Hippocampal formation (tissue), 2 donors: ENCODE results near the gene DGLUCY.
"Not testable (repeated sequence)": the region's sequence is repeated elsewhere in the genome, so short reads cannot be mapped to it uniquely, and the experiment has no call there.

Experiments
- DNase-seq, 2 donors: peaks; one replicate each; lab custom pipeline; 2025; lab: John Stamatoyannopoulos, UW

Gene DGLUCY

DNA sequence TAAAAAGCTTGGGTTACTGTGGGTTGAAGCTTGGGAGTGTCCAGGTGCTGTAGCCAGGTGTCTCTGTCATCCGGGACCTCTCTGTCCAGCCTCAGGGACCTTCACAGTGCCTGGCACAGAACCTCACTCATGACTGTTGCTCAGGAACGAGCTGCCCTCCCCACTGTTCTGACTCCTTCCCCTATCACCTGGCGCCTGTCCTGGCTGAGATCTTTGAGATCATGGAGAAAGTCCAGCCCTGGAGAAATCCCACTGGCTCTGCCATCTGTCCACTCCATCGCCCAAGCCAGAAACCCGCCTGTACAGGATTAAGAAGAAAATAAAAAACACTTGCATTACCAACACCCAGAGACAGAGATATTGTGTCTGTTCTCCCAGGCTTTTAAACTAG, 53.5 kb downstream of the DGLUCY start:
- DNase-seq, result no peak

DNA sequence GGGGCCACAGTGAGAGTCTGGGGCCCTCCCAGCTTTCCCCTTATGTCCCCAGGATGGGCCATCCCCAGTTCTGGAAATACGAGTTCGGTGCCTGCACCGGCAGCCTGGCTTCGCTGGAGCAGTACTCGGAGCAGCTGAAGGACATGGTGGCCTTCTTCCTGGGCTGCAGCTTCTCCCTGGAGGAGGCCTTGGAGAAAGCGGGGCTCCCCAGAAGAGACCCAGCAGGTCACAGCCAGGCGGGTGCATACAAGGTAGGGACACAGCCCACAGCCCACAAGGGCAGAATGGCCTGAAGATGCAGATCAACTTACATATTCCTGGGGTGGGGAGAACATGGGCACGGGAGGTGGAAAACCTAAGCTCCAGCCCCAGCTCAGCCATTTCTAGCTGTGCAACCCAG, 56.1 kb downstream of the DGLUCY start:
- DNase-seq, result no peak

DNA sequence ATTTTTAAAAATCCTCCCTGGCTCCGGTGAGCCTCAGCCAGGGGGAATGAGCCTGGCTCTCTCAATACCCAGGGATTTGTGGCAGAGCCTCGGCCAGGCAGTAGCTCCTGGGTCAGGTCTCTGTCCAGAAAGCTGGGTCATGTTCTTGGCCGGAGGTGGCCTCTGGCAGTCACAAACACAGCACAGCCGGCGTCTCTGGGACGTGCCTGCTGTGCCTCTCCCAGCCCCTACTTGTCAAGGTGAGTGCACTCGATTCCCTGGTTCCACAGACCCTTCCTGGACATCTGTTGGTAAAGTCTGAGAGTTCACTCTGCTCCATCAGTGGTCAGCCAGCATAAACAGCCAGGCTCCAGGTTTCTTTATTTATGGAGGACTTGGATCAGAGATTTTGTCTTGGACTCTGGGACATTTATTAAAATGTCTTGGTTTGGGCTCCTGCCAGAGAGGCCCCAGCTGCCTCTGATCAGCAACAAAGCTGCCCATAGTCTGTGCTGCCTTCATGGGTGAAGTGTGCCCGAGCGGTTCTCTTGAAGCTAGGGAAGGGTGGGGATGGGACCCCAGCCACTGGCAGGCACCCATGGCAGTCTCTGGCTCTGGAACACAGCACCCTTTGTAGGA, 56.7 kb downstream of the DGLUCY start:
- DNase-seq, result peak in 1 of 2 donors; percentile 42

DNA sequence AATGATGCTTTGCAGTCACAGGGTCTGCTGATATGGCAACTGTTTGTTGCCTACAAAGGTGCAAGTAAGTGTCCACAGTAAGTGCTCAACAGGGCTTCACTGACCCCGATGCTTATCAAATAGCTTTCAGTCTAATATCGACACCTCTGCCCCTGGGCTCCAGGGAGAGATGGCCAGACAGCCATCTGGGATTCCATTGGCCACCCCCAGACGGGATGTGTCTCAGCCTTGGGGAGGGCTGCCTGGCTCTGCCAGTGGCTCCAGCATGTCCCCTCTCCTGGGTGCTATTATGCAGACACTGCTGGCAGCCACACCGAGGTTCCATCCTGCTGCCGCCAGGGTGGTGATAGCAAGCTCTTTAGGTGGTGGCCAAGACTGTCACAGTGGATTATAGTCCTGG, 57.4 kb downstream of the DGLUCY start:
- DNase-seq, result no peak

DNA sequence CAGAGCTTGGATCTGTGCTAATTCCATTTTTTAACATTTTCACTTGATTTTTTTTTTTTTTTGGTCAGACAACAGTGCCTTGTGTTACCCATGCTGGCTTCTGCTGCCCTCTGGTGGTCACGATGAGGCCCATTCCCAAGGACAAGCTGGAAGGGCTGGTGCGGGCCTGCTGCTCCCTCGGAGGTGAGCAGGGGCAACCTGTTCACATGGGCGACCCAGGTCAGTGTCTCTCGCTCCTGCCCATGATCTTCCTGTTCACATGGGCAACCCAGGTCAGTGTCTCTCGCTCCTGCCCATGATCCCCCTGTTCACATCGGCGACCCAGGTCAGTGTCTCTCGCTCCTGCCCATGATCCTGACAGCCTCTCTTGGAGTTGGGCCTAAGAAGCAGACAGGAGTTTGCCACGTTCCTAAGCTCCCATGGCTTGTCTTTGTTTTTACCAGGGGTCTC, 59.4 kb downstream of the DGLUCY start:
- peak; percentile 52 to 53 for DNase-seq

DNA sequence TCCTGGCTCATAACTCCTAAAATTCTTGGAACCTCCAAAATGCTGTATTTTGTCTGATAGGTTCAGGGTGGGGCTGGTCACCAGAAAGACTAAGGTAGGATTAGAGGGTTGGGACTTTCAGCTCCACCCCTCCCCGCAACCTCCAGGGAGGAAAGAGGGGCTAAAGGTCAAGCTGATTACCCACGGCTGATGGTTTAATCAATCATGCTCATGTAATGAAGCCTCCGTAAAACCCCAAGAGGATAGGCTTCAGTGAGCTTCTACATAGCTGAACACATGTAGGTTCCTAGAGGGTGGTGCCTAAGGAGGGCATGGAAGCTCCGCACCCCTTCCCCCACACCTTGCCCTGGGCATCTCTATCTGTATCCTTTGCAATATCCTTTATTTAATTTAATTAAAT, 60.0 kb downstream of the DGLUCY start:
- DNase-seq, result no peak

DNA sequence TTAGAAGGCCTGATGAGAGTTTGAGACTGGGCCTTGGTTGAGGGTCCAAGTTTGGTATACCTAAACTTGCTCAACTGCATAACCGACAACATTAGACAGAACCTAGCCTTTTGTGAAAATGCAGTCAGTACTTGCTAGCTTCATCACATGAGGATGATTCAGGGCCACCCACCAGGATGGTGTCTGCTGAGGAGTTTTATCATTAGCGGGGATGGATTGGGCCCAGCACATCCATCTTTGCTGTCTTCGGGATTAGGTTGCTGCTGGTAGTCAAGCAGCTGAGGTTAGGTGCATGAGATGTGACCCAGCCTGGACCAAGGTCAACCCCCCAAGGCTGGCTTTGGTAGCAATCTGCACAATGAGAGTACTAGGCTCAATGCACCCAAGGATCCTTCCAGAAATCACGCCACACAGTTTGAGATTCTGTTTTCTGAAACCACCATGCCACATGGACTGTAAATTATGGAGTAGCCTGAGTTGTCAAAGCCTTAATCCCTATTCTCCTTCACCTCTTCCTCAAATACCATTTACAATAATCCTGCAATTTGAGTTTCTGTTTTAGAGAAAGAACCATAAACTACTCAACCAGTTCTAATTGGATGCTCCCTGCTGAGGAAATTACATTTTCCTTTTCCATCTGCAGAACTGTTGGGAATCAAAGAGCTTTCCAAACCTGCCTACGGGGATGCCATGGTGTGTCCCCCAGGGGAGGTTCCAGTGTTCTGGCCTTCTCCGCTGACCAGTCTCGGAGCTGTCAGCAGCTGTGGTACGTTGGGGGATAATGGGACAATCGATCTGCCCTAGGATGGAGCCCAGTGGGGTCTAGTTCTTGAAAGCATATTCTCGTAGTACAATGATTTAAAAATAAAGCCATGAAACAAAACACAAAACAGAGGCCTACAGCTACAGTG, 61.7 kb downstream of the DGLUCY start:
- DNase-seq, result no peak

DNA sequence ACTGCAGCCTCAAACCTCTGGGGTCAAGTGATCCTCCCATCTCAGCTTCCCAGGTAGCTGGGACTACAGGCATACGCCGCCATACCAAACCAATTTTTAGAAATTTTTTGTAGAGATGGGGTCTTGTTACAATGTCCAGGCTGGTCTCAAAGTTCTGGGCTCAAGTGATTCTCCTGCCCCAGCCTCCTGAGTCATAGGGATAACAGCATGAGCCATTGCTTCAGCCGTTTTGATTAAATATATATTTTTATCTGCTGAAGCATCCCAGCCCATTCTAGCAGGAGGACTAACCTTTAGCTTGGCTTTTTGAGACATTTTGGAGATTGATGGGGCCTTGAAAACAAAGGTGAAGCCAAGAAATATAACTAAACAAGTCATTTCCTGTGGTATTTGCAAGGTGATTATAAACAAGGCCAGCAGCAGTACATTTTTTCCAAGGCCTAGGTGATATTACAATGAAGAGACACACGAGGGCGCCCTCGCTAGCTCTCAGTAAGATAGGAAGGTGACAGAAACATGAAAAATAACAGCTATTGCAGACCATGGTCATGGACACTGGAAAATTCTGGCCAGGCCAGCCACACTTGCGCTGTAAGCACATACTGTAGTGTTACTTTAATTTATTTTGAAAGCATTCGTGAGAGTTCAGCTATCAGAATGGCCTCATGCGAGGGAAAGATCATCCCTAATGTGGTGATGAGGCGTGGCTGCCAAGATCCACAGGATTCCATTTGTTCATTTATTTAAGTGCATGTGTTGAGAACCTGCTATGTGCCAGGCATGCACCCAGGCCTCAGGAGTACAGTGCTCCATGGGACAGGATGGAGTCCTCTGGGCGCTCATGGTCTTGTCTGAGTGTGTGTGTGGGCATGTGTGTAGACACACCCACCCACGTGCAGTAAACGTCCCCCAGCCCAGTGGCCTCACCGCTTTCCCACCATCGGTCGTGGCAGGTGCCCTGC, 63.5 kb downstream of the DGLUCY start:
- peak in 1 of 2 donors; percentile 43 for DNase-seq

DNA sequence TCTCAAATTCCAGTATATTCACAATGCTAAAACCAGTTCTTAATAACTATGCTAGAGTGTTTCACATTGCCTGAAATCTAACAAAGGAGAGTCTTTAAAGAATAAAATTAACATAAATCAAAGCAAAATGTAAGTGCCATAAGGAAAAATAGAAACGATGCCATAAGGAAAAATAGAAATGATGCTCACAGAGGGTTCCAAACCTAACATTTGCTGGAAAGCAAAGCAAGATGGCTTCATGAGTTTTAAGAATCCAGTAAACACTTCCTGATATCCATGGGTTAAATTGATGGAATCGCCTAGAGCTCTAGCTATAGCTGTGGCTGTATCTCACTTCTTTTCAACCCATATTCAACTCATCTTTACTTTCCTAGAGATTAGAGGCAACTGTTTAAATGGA, 66.7 kb downstream of the DGLUCY start:
- no peak for DNase-seq

DNA sequence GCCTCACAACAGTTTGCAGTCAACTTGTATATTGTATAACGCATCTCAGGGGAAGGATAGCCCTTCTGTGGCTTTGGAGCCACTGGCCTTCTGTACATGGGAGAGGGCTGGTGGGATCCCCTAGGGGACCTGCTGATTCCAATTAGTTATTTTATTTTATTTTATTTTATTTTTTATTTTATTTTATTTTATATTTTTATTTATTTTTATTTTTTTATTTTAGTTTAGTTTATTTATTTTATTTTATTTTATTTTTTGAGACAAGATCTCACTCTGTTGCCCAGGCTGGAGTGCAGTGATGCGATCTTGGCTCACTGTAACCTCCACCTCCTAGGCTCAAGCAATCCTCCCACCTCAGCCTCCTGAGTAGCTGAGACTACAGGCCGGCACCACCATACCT, 68.9 kb downstream of the DGLUCY start:
- DNase-seq, result not testable (repeated sequence)

DNA sequence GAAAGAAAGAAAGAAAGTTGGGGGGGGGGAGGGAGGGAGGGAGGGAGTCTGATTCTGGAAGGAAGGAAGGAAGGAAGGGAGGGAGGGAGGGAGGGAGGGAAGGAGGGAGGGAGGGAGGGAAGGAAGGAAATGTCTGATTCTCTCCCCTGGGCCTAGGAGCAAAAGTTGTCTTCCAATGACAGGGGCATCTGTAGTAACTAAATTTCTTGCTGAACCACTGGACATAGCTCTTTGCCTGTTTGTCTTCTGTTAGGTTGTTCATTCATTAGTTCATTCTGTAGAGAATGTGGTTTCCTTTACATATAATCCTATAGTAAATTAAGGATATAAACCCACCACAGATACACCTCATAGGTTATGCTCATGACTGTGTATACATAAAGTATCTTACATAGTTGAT, 70.7 kb downstream of the DGLUCY start:
- no peak for DNase-seq

DNA sequence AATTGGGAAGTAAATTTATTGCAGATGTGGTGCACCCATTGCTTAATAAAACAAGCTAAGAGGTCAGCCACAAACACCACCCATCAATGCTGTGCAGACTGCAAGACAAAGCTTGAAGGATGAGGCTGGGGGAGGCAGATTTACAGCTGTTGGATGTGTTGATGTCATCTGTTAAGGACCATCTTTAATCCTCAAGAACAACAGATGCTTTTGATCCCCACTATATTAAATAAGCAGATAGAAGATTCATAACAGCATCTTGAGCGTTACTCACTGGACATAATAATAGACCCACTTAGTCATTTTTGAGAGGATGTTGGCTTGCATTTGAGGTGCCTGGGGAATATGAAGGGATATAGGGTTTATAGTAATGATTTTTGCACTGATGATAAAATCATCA, 71.8 kb downstream of the DGLUCY start:
- DNase-seq, result no peak

DNA sequence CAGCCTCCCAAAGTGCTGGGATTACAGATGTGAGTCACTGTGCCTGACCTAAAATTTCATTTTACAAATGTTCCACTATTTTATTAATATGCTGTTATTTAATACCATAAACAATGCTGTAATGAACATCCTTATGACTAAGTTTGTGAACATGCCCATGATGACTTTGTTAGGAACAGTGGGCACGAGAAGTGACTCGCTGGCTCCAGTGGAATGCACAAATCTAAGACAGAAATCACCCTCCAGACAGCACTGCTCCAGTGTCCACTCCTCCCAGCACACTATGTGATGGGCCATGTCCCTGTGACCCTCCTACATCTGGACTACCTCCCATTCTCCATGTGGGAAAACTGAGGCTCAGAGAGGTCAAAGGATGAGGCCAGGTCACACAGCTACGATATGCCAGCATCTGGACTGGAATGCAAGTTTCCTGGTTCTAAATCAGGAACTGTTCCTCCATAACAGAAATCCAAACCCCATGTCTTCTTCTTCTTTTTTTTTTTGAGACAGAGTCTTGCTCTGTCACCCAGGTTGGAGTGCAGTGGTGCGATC, 72.7 kb downstream of the DGLUCY start:
- DNase-seq, result no peak

DNA sequence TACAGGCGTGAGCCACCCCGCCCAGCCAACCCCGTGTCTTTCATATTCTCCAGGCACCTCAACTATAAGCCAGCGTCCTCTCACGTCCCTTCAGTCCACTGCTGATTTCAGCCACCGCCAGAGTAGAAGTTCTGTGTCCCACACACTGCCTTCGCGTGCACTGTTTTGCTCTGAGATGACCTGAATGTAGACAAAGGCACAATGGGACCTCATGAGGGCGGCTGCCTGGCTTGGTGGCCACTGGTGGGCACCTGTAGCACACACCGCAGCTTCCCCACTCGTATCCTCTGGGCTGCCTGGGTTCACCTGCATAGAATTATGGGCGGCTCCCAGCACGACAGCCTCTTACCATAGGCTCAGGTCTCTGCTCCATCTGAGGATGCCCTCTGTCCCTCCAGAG, 73.4 kb downstream of the DGLUCY start:
- no peak for DNase-seq

DNA sequence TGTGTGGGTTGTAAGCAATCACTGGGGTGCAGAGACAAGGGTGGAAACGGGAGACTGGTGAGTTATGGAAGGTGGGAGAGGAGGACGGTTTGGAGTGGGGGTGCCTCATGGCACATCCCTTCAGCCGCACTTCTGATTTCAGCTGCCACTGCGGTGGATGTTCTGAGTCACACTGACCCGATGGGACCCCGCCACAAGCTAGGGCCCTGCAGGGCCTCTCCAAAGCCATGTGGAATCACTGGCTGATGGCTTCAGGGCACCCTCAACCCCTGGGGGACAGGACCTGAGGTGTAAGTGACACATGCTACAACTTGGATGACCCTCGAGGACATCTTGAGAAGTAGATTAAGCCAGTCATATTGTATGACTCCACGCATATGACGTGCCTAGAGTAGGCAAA, 77.0 kb downstream of the DGLUCY start:
- no peak for DNase-seq

DNA sequence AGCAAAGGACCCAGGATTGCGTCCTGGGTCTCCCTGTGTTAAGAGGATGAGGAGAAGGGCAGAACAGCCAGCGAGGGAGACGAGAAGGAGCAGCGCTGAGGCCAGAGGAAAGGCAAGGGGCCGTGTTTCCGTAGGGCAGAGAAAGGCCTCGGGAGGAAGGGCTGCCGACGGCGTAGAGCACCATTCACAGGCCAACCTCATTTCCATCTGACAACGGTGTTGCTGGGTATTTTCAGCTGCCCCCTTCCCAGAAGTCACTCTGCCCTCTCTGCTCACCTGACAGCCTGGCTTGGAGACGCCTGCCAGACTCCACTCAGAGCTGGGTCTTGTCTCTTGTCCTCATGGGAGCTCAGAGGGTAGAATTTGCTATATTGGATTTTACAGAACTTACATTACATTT, 79.2 kb downstream of the DGLUCY start:
- no peak for DNase-seq

DNA sequence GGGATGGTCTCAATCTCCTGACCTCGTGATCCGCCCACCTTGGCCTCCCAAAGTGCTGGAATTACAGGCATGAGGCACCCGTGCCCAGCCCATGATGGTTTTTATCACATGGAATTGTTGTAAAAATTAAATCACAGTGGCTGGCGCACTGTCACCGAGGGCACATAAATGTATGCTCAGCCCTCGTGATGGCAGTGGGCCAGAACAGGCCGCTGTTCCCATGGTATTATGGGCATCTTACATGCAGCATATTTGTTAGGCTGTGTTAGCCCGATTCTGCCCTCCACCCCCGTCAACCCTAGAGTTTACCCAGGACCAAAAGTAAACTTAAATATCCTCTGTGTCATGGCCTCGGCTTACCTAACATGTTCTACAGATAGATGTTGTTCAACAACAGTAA, 82.0 kb downstream of the DGLUCY start:
- no peak for DNase-seq

DNA sequence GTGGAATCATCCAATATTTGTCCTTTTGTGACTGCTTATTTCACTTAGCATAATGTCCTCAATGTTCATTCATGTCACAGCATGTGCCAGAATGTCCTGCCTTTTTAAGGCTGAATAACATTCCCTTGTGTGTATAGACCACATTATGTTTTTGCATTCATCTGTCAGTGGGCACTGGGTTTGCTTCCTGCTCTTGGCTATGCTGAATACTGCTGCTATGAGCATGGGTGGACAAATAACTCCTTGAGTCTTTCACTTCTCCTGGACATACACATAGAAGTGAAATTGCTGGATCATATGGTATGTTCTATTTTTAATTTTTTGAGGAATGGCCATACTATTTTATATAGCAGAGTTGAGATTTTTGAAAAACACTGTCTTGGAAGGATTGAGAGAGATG, 83.8 kb downstream of the DGLUCY start:
- no peak for DNase-seq

DNA sequence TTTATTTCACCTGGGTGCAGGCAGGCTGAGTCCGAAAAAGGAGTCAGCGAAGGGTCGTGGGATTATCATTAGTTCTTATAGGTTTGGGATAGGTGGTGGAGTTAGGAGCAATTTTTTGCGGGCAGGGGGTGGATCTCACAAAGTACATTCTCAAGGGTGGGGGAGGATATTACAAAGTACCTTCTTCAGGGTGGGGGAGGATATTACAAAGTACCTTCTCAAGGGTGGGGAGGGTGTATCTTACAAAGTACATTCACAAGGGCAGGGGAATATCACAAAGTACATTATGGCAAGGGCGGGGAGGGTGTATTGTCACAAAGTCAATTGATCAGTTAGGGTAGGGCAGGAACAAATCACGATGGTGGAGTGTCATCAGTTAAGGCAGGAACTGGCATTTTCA, 86.9 kb downstream of the DGLUCY start:
- not testable (repeated sequence) for DNase-seq

DNA sequence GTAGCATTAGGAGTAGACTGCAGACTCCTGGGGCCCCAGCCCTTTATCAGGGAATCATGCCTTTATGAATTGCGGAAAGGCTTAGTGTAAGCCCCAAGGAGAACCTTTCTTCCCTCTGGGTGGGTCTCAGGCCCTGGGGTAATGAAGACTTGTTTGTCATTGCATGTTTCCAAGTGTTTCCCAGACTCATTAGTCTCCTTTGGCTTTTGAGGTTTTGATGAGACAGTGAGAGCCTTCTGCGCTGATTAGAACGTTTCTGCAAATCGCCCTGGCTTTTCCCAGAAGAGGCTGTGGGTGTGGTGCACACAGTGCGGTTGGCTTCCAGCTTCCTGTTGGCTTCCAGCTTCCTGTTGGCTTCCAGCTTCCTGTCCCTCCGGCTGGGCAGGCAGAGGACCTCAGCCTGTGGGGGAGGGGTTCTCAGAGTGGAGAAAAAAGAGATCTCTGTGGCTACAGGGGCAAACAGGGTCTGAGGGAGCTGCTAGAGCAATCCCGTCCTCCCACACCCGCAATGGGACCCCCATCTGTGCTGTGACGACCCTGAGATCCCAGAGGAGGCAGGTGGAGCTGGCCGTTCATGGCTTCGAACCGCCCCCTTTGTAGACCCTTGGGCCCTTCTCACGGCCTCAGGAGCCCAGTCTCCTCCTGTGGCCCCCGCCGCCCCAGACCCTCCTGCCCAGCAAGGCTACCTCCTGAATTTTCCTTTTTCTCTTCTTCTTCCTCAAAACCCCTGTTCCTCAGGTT, 88.5 kb downstream of the DGLUCY start:
- DNase-seq, result no peak

DNA sequence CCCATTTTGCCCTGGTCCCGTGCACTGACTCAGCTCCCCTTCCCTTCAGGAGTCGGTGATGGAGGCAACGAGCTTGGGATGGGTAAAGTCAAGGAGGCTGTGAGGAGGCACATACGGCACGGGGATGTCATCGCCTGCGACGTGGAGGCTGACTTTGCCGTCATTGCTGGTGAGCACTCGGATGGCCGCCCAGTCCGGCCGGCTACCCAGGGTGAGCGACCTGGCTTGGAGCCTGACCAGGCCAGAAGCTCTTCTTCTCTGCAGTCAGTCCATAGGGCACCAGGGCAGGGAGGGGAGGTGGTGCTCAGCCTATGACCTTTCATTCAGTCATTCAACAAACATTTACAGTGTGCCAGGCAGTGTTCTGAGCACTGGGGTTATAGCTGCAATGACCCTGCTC, 90.8 kb downstream of the DGLUCY start:
- DNase-seq, result no peak
